CD8-positive, alpha-beta memory T cell (primary cell): ENCODE measurements around the gene FGD5. TPM values are rescaled to one million over a fixed set of nuclear protein-coding genes. Genes with fewer than 3 reads are reported as not detected.

Experiments used
- CTCF ChIA-PET: fragments of 350-600 bp; sonication (Branson Sonifier 250); formaldehyde crosslinking; loops from one replicate; lab custom pipeline; 2021; ENCODE audit warnings: antibody characterized with exemption; lab: Charles Lee
- POLR2A ChIA-PET: fragments of 350-600 bp; sonication (Branson Sonifier 250); formaldehyde crosslinking; loops from one replicate; lab custom pipeline; 2021; ENCODE audit warnings: antibody characterized with exemption; lab: Charles Lee
- DNase-seq, 5 donors: peaks; one replicate each; pipeline versions ENCODE4 v3.0.0 to v3.0.0-alpha.2; 2020 to 2022; ENCODE audit warnings: mixed read lengths in 1 of 5
- H3K27ac ChIP-seq: one replicate; pipeline ENCODE4 v1.7.0; 2013; ENCODE audit warnings: low read depth, mild to moderate bottlenecking, low read length, moderate library complexity
- H3K27me3 ChIP-seq: 2 replicates; pipeline ENCODE4 v1.7.0; 2013; ENCODE audit warnings: low read length, mild to moderate bottlenecking; ENCODE audit not compliant: insufficient read depth, poor library complexity, severe bottlenecking
- H3K36me3 ChIP-seq: 2 replicates; pipeline ENCODE4 v1.7.0; 2013; ENCODE audit warnings: mild to moderate bottlenecking, low read length, moderate library complexity; ENCODE audit not compliant: insufficient read depth
- H3K4me1 ChIP-seq: 2 replicates; pipeline ENCODE4 v1.7.0; 2013; ENCODE audit warnings: mild to moderate bottlenecking, low read length, moderate library complexity; ENCODE audit not compliant: insufficient read depth
- H3K4me3 ChIP-seq: 2 replicates; pipeline ENCODE4 v1.7.0; 2013; ENCODE audit warnings: mild to moderate bottlenecking, low read length
- H3K9me3 ChIP-seq: 2 replicates; pipeline ENCODE4 v1.7.0; 2013; ENCODE audit warnings: mild to moderate bottlenecking, low read length
- H3K27ac Mint-ChIP-seq, 8 donors: one replicate each; pipeline ENCODE4 v1.8.0; 2020 to 2021; ENCODE audit warnings: mixed read lengths in 8 of 8, mild to moderate bottlenecking in 6 of 8, inconsistent platforms in 3 of 8, moderate library complexity in 3 of 8
- H3K27me3 Mint-ChIP-seq, 2 donors: one replicate each; pipeline ENCODE4 v1.8.0; 2020 to 2021; ENCODE audit warnings: mixed read lengths in 2 of 2, mild to moderate bottlenecking in 1 of 2, moderate library complexity in 1 of 2
- H3K36me3 Mint-ChIP-seq, 3 donors: one replicate each; pipeline ENCODE4 v1.8.0; 2020 to 2021; ENCODE audit warnings: mixed read lengths in 3 of 3, inconsistent platforms in 1 of 3, mild to moderate bottlenecking in 1 of 3
- H3K4me1 Mint-ChIP-seq, 3 donors: one replicate each; pipeline ENCODE4 v1.8.0; 2020 to 2021; ENCODE audit warnings: mixed read lengths in 3 of 3, inconsistent platforms in 1 of 3, mild to moderate bottlenecking in 1 of 3
- H3K4me3 Mint-ChIP-seq, 7 donors: one replicate each; pipeline ENCODE4 v1.8.0; 2020 to 2021; ENCODE audit warnings: mixed read lengths in 7 of 7, mild to moderate bottlenecking in 6 of 7, moderate library complexity in 4 of 7, inconsistent platforms in 2 of 7
- H3K9me3 Mint-ChIP-seq, 5 donors: one replicate each; pipeline ENCODE4 v1.8.0; 2020 to 2022; ENCODE audit warnings: mixed read lengths in 5 of 5, mild to moderate bottlenecking in 3 of 5, moderate library complexity in 2 of 5, inconsistent platforms in 1 of 5
- polyA plus RNA-seq: library from polyadenylated mRNA; unstranded; fragments of 300-500 nt; fragmentation: Illumina TruSeq; gene quantifications from one replicate; pipeline ENCODE4 v1.2.3, GENCODE V29; 2021
- total RNA-seq, 2 experiments: library from RNA; stranded (reverse); gene quantifications; one replicate each; pipeline ENCODE4 v1.2.3, GENCODE V29; 2021

The FGD5 gene, protein sequence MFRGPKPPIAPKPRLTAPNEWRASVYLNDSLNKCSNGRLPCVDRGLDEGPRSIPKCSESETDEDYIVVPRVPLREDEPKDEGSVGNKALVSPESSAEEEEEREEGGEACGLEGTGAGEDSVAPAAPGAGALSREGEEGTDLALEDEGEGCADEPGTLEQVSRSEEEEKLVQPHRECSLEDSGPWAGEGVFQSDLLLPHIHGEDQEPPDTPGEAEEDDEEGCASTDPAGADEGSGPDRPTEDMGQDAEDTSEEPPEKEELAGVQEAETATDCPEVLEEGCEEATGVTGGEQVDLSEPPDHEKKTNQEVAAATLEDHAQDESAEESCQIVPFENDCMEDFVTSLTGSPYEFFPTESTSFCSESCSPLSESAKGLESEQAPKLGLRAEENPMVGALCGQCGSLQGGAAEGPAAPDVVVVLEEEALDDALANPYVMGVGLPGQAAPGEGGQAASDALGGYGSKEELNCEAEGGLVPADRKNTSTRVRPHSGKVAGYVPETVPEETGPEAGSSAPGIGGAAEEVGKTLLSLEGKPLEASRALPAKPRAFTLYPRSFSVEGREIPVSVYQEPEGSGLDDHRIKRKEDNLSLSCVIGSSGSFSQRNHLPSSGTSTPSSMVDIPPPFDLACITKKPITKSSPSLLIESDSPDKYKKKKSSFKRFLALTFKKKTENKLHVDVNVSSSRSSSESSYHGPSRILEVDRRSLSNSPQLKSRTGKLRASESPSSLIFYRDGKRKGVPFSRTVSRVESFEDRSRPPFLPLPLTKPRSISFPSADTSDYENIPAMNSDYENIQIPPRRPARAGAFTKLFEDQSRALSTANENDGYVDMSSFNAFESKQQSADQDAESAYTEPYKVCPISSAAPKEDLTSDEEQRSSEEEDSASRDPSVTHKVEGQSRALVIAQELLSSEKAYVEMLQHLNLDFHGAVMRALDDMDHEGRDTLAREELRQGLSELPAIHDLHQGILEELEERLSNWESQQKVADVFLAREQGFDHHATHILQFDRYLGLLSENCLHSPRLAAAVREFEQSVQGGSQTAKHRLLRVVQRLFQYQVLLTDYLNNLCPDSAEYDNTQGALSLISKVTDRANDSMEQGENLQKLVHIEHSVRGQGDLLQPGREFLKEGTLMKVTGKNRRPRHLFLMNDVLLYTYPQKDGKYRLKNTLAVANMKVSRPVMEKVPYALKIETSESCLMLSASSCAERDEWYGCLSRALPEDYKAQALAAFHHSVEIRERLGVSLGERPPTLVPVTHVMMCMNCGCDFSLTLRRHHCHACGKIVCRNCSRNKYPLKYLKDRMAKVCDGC (N-terminal part only)
- total RNA-seq (not detected), polyA plus RNA-seq (not detected)

- Histone ChIP-seq H3K4me1 (no peaks in the 10 kb centered on the region), H3K36me3 (no peaks in the 10 kb centered on the region), H3K9me3 (no peaks in the 10 kb centered on the region), H3K27ac (no peak within 1 kb of the TSS), H3K27me3 (no peaks in the 10 kb centered on the region), H3K4me3 (no peak within 1 kb of the TSS)
- H3K27me3 Mint-ChIP-seq = peaks cover 25 to 37% of the 10 kb centered on the region in 2 donors
- ChIA-PET POLR2A (no interaction called here), CTCF (no interaction called here)
- no peaks in the 10 kb centered on the region for H3K36me3 Mint-ChIP-seq
- H3K27ac Mint-ChIP-seq = no peak within 1 kb of the TSS
- no peak for DNase-seq
- no peaks in the 10 kb centered on the region for H3K4me1 Mint-ChIP-seq
- no peak within 1 kb of the TSS for H3K4me3 Mint-ChIP-seq
- no peaks in the 10 kb centered on the region for H3K9me3 Mint-ChIP-seq
Observed at GRCh38 chr3:14818804-14819500, at the start of gene FGD5. TSS of gene FGD5 (plus strand) at chr3:14818962. CDS start at chr3:14819072, 110 bp downstream.

DNA sequence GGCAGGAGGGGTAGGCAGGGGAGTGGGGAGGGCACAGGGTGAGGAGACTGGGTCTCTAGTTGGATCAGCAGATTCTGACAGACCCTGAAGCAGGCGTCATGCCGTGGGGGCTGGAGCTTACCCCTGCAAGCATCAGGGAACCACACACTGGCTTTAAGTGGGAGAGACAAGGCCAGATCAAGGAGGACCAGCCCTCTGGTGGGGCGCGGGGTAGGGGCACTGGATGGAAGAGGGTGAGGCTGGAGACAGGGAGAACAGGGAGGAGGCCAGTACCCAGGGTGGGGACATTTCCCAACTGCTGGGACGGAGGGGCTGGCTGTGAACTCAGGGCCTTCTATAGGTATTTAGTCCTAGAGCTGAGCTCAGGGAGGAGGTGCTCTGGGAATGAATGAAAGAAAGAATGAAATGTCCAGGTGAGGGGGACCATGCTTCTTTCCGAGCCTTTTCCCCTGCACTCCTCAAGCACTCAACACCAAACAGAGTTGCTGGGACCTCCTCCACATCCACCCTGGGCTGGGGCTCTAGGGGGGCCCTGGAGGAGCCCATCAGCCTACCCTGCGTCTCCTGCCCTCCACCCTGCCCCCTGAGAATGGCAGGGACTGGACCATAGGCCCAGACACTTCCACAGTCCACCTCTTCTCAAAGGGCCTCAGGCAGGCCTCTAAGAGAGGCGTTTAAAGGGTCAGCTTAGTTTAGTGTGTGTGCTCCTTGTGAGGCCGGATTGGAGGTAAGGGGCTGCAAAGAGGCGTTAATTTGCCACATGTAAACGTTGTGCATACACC lies 49.0 kb upstream of the FGD5 start:
- Mint-ChIP-seq H3K36me3 (no peaks in the 10 kb centered on the region), H3K4me3 (no peak overlapping the region), H3K4me1 (no peaks in the 10 kb centered on the region), H3K27ac (no peak overlapping the region), H3K9me3 (no peaks in the 10 kb centered on the region), H3K27me3 (peaks cover 11 to 12% of the 10 kb centered on the region in 2 donors)
- Histone ChIP-seq H3K36me3 (no peaks in the 10 kb centered on the region), H3K27me3 (no peaks in the 10 kb centered on the region), H3K4me3 (no peak overlapping the region), H3K9me3 (no peaks in the 10 kb centered on the region), H3K27ac (no peak overlapping the region), H3K4me1 (no peaks in the 10 kb centered on the region)
- no peak for DNase-seq
- POLR2A ChIA-PET = no interaction called here
- CTCF ChIA-PET = no interaction called here

DNA sequence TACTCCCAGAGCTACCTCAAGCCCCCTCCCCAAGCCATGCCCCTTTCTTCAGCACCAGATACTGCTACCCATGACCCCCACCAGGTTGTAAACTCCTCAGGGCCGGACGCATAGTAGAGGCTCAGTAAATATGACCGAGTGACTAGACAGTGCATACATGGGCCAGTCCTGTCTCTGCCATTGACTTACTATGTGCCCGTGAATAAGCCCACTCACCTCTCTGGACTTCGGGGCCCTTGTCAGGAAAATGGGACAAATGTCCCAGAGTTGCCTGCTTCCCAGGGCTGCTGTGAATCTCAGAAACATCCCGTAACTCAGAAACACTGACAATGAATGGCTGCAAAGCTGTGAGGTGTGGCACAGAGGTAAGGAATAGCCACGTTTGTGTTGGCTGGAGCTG lies 48.2 kb upstream of the FGD5 start:
- Mint-ChIP-seq H3K4me1 (no peaks in the 10 kb centered on the region), H3K27me3 (peaks cover 11 to 12% of the 10 kb centered on the region in 2 donors), H3K4me3 (no peak overlapping the region), H3K36me3 (no peaks in the 10 kb centered on the region), H3K9me3 (no peaks in the 10 kb centered on the region), H3K27ac (peak overlapping the region in 1 of 8 donors; percentile 6)
- Histone ChIP-seq H3K27ac (no peak overlapping the region), H3K9me3 (no peaks in the 10 kb centered on the region), H3K4me3 (no peak overlapping the region), H3K27me3 (no peaks in the 10 kb centered on the region), H3K36me3 (no peaks in the 10 kb centered on the region), H3K4me1 (no peaks in the 10 kb centered on the region)
- POLR2A ChIA-PET = no interaction called here
- no peak for DNase-seq
- CTCF ChIA-PET = no interaction called here

- H3K36me3 Mint-ChIP-seq = no peaks in the 10 kb centered on the region
- no peaks in the 10 kb centered on the region for H3K27me3 ChIP-seq
- ChIA-PET CTCF (no interaction called here), POLR2A (no interaction called here)
- H3K9me3 ChIP-seq = no peaks in the 10 kb centered on the region
- no peak overlapping the region for H3K27ac Mint-ChIP-seq
- no peaks in the 10 kb centered on the region for H3K4me1 ChIP-seq
- H3K4me3 Mint-ChIP-seq = no peak overlapping the region
- no peak overlapping the region for H3K27ac ChIP-seq
- H3K9me3 Mint-ChIP-seq = no peaks in the 10 kb centered on the region
- no peak for DNase-seq
- H3K4me1 Mint-ChIP-seq = no peaks in the 10 kb centered on the region
- H3K27me3 Mint-ChIP-seq = peaks cover 12 to 16% of the 10 kb centered on the region in 2 donors
- H3K4me3 ChIP-seq = no peak overlapping the region
- H3K36me3 ChIP-seq = no peaks in the 10 kb centered on the region
Observed at GRCh38 chr3:14771593-14772497, 46.9 kb upstream of the FGD5 start.

DNA sequence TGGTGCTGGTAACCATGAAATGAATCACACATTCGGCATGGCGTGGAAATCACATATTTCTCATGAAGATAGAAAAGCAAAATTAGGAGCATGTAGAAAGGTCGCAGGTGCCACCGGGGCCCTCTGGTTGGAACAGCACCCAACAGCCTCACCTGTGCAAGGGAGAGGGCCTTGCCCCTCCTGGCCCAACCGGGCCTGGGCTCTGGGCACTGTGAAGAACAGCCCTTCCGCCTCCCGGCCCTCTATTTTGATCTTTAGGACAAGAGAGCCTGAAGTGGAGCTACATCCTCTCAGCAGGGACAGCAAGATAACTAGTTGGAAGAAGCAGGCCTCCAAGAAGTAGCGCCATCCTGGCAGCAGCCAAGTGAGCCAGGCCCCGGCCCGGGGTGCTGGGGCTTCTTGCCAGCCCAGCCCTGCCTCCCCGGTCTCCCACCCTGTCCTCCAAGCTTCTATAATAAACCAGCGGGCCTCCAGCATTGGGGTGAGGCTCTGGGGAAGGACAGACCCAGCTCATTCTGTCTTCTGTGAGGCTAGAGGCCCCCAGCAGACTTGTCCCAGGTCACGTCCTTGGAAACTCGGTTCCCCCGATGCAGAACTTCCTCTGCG lies 46.1 kb upstream of the FGD5 start:
- Mint-ChIP-seq H3K36me3 (no peaks in the 10 kb centered on the region), H3K9me3 (no peaks in the 10 kb centered on the region), H3K27ac (no peak overlapping the region), H3K4me1 (no peaks in the 10 kb centered on the region), H3K27me3 (peaks cover 12 to 17% of the 10 kb centered on the region in 2 donors), H3K4me3 (no peak overlapping the region)
- no peak for DNase-seq
- Histone ChIP-seq H3K36me3 (no peaks in the 10 kb centered on the region), H3K27me3 (no peaks in the 10 kb centered on the region), H3K4me3 (no peak overlapping the region), H3K27ac (no peak overlapping the region), H3K9me3 (no peaks in the 10 kb centered on the region), H3K4me1 (no peaks in the 10 kb centered on the region)
- ChIA-PET POLR2A (no interaction called here), CTCF (no interaction called here)

DNA sequence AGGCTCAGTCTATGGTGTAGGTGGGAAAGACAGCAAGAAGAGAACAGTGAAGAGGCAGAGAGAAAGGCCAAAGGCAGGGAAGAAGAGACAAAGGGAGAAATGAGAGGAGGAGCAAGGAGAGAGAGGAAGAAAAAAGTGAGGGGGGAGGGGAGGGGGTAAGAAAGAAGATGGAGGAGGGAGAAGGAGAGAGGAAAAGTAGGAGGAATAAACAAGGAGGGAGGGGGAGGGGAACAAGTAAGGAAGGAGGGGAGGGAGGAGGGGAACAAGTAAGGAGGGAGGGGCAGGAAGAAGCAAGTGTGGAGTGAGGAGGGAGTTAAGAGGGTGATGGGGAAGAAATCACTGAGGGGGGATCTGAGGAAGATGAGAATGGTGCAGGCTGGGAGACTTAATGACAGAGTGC lies 45.5 kb upstream of the FGD5 start:
- ChIA-PET POLR2A (no interaction called here), CTCF (no interaction called here)
- Mint-ChIP-seq H3K4me3 (no peak overlapping the region), H3K27ac (no peak overlapping the region), H3K27me3 (peaks cover 14 to 15% of the 10 kb centered on the region in 2 donors), H3K36me3 (no peaks in the 10 kb centered on the region), H3K9me3 (peaks cover 0 to under 1% (median 0%) of the 10 kb centered on the region in 5 donors), H3K4me1 (no peaks in the 10 kb centered on the region)
- H3K27ac ChIP-seq = no peak overlapping the region
- no peaks in the 10 kb centered on the region for H3K36me3 ChIP-seq
- H3K4me1 ChIP-seq = no peaks in the 10 kb centered on the region
- no peak overlapping the region for H3K4me3 ChIP-seq
- H3K9me3 ChIP-seq = no peaks in the 10 kb centered on the region
- no peaks in the 10 kb centered on the region for H3K27me3 ChIP-seq
- no peak for DNase-seq
